Measurements from ENCODE around the gene THSD4. TPM values are rescaled to one million over a fixed set of nuclear protein-coding genes. Genes with fewer than 3 reads are reported as not detected.

Gene THSD4
- total RNA-seq, 1 donor from 2014 or later, result 151 TPM

- Histone ChIP-seq H3K36me3 (no peaks in the 10 kb centered on the region), H3K27me3 (no peaks in the 10 kb centered on the region), H3K9me3 (no peaks in the 10 kb centered on the region), H3K4me1 (no peaks in the 10 kb centered on the region), H3K4me3 (no peak overlapping the region), H3K27ac (no peak overlapping the region)
- no peak for TF ChIP-seq CTCF (IDR thresholded peaks at IDR 0.05)
- no peak for DNase-seq (ENCODE audit: low spot score in 2 of 2)
- intact Hi-C loops (cut with DNase I), result no loop called here
These were observed 337.6 kb downstream of the THSD4 start for GRCh38 chr15:71452893-71453292.

- DNase-seq (ENCODE audit: low spot score in 2 of 2), result no peak
- no peak for TF ChIP-seq CTCF (IDR thresholded peaks at IDR 0.05)
- H3K9me3 ChIP-seq, result no peaks in the 10 kb centered on the region
- no peak overlapping the region for H3K4me3 ChIP-seq
- intact Hi-C loops (cut with DNase I), result no loop called here
- H3K4me1 ChIP-seq, result no peaks in the 10 kb centered on the region
- no peak overlapping the region for H3K27ac ChIP-seq
- H3K36me3 ChIP-seq, result no peaks in the 10 kb centered on the region
- H3K27me3 ChIP-seq, result no peaks in the 10 kb centered on the region
These were observed 339.3 kb downstream of the THSD4 start for GRCh38 chr15:71454462-71454996.

- Histone ChIP-seq H3K4me1 (no peaks in the 10 kb centered on the region), H3K4me3 (no peak overlapping the region), H3K36me3 (no peaks in the 10 kb centered on the region), H3K27ac (no peak overlapping the region), H3K27me3 (no peaks in the 10 kb centered on the region), H3K9me3 (no peaks in the 10 kb centered on the region)
- intact Hi-C loops (cut with DNase I), result no loop called here
- DNase-seq (ENCODE audit: low spot score in 2 of 2), result no peak
- no peak for TF ChIP-seq CTCF (IDR thresholded peaks at IDR 0.05)
These were observed 339.8 kb downstream of the THSD4 start for GRCh38 chr15:71455107-71455506.

- intact Hi-C loops (cut with DNase I), result no loop called here
- H3K27ac ChIP-seq, result no peak overlapping the region
- H3K4me1 ChIP-seq, result no peaks in the 10 kb centered on the region
- no peak overlapping the region for H3K4me3 ChIP-seq
- no peak for DNase-seq (ENCODE audit: low spot score in 2 of 2)
- H3K36me3 ChIP-seq, result no peaks in the 10 kb centered on the region
- TF ChIP-seq CTCF (IDR thresholded peaks at IDR 0.05), result no peak
- no peaks in the 10 kb centered on the region for H3K27me3 ChIP-seq
- no peaks in the 10 kb centered on the region for H3K9me3 ChIP-seq
These were observed 340.6 kb downstream of the THSD4 start for GRCh38 chr15:71455878-71456277.

GRCh38 chr15:71456362-71456761, 341.1 kb downstream of the THSD4 start:
- no peak overlapping the region for H3K27ac ChIP-seq
- no peaks in the 10 kb centered on the region for H3K27me3 ChIP-seq
- H3K36me3 ChIP-seq, result no peaks in the 10 kb centered on the region
- DNase-seq (ENCODE audit: low spot score in 2 of 2), result no peak
- no peaks in the 10 kb centered on the region for H3K4me1 ChIP-seq
- intact Hi-C loops (cut with DNase I), result no loop called here
- H3K4me3 ChIP-seq, result no peak overlapping the region
- no peak for TF ChIP-seq CTCF (IDR thresholded peaks at IDR 0.05)
- no peaks in the 10 kb centered on the region for H3K9me3 ChIP-seq

- DNase-seq (ENCODE audit: low spot score in 2 of 2), result no peak
- no peaks in the 10 kb centered on the region for H3K4me1 ChIP-seq
- H3K9me3 ChIP-seq, result no peaks in the 10 kb centered on the region
- no peaks in the 10 kb centered on the region for H3K36me3 ChIP-seq
- H3K27me3 ChIP-seq, result no peaks in the 10 kb centered on the region
- H3K4me3 ChIP-seq, result no peak overlapping the region
- H3K27ac ChIP-seq, result no peak overlapping the region
- TF ChIP-seq CTCF (IDR thresholded peaks at IDR 0.05), result no peak
- intact Hi-C loops (cut with DNase I), result no loop called here
These were observed 341.5 kb downstream of the THSD4 start for GRCh38 chr15:71456811-71457210.

Measured in ascending aorta (tissue), 2 donors.